ENCODE measurements around the gene LIN37.

GRCh38 chr19:35783469-35784434 lies 35.4 kb downstream of the LIN37 start:
- TF ChIP-seq POLR2AphosphoS5 (IDR thresholded peaks at IDR 0.05; ENCODE audit: borderline replicate concordance, low read depth, low read length) = no peak
- no peak for TF ChIP-seq EZH2 (IDR thresholded peaks at IDR 0.05)

Data from SK-N-MC (cell line).